Esophagus squamous epithelium (tissue), 4 donors: ENCODE results near the gene SLCO6A1.

Experiments
- POLR2A ChIP-seq, 4 donors: fragments of 450-650 bp; IDR thresholded peaks; one replicate each; pipeline ENCODE4 v1.6.1; 2017; ENCODE audit warnings: antibody characterized with exemption in 4 of 4, mild to moderate bottlenecking in 4 of 4, moderate library complexity in 3 of 4
- TF ChIP-seq, protein P1 (sequence below), 6 experiments: fragments of 450-650 bp in 4 of 6; fragments of 200-600 bp in 2 of 6; sonication (generic) in 2 of 6; IDR thresholded peaks; one replicate each; pipeline ENCODE4 v1.5.1; 2016 to 2019; ENCODE audit warnings: antibody characterized with exemption in 6 of 6, mild to moderate bottlenecking in 4 of 6, moderate library complexity in 4 of 6

GRCh38 chr5:102545175-102545574 lies 46.4 kb upstream of the SLCO6A1 start:
- TF ChIP-seq, protein P1, sequence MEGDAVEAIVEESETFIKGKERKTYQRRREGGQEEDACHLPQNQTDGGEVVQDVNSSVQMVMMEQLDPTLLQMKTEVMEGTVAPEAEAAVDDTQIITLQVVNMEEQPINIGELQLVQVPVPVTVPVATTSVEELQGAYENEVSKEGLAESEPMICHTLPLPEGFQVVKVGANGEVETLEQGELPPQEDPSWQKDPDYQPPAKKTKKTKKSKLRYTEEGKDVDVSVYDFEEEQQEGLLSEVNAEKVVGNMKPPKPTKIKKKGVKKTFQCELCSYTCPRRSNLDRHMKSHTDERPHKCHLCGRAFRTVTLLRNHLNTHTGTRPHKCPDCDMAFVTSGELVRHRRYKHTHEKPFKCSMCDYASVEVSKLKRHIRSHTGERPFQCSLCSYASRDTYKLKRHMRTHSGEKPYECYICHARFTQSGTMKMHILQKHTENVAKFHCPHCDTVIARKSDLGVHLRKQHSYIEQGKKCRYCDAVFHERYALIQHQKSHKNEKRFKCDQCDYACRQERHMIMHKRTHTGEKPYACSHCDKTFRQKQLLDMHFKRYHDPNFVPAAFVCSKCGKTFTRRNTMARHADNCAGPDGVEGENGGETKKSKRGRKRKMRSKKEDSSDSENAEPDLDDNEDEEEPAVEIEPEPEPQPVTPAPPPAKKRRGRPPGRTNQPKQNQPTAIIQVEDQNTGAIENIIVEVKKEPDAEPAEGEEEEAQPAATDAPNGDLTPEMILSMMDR (IDR thresholded peaks at IDR 0.05): no peak
- no peak for TF ChIP-seq POLR2A (IDR thresholded peaks at IDR 0.05)
